Fibroblast of villous mesenchyme (primary cell): ENCODE measurements around the gene USP10. TPM values are rescaled to one million over a fixed set of nuclear protein-coding genes. Genes with fewer than 3 reads are reported as not detected.

Source experiments
- DNase-seq: peaks from one replicate; pipeline ENCODE4 v3.0.0-alpha.2; 2010; ENCODE audit warnings: low read depth
- H3K4me3 ChIP-seq: 2 replicates; pipeline ENCODE4 v1.5.1; 2011; ENCODE audit warnings: low read depth, mild to moderate bottlenecking, low read length
- CTCF ChIP-seq: IDR thresholded peaks from 2 replicates; pipeline ENCODE4 v1.5.1; 2012; ENCODE audit warnings: low read depth, mild to moderate bottlenecking, low read length; ENCODE audit not compliant: insufficient read depth
- total RNA-seq: library from RNA; depleted of rRNA; stranded (reverse); fragments of >200 nt; gene quantifications from 2 replicates; pipeline ENCODE4 v1.2.3, GENCODE V29; 2012

The USP10 gene
- total RNA-seq, 1 donor = 65.2 TPM

GRCh38 chr16:84657229-84657837 is 42.5 kb upstream of the USP10 start:
- no peak for TF ChIP-seq CTCF
- no peak overlapping the region for H3K4me3 ChIP-seq
- no peak for DNase-seq

- no peak overlapping the region for H3K4me3 ChIP-seq
- TF ChIP-seq CTCF = no peak
- no peak for DNase-seq
These were observed 41.1 kb upstream of the USP10 start for GRCh38 chr16:84658690-84659089.

- DNase-seq = no peak
- H3K4me3 ChIP-seq = no peak overlapping the region
- no peak for TF ChIP-seq CTCF
These were observed 40.0 kb upstream of the USP10 start for GRCh38 chr16:84659656-84660300.

- no peak for DNase-seq
- no peak for TF ChIP-seq CTCF
- no peak overlapping the region for H3K4me3 ChIP-seq
These were observed 38.8 kb upstream of the USP10 start for GRCh38 chr16:84660973-84661372.

- DNase-seq = no peak
- H3K4me3 ChIP-seq = no peak overlapping the region
- TF ChIP-seq CTCF = no peak
These were observed 38.3 kb upstream of the USP10 start for GRCh38 chr16:84661418-84662060.

GRCh38 chr16:84662471-84662870 is 37.3 kb upstream of the USP10 start:
- no peak for DNase-seq
- no peak for TF ChIP-seq CTCF
- H3K4me3 ChIP-seq = no peak overlapping the region
